AG09319 (cell line): ENCODE results near the gene TTLL13.

Source experiments
- DNase-seq: peaks from one replicate; pipeline ENCODE4 v3.0.0-alpha.2; 2010; ENCODE audit warnings: low read depth; ENCODE audit errors: extremely low read depth
- TF ChIP-seq, protein P1 (sequence below): IDR thresholded peaks from 2 replicates; pipeline ENCODE4 v1.5.1; 2011; ENCODE audit warnings: low read depth, mild to moderate bottlenecking, inconsistent platforms, low read length, moderate library complexity

Gene TTLL13

DNA sequence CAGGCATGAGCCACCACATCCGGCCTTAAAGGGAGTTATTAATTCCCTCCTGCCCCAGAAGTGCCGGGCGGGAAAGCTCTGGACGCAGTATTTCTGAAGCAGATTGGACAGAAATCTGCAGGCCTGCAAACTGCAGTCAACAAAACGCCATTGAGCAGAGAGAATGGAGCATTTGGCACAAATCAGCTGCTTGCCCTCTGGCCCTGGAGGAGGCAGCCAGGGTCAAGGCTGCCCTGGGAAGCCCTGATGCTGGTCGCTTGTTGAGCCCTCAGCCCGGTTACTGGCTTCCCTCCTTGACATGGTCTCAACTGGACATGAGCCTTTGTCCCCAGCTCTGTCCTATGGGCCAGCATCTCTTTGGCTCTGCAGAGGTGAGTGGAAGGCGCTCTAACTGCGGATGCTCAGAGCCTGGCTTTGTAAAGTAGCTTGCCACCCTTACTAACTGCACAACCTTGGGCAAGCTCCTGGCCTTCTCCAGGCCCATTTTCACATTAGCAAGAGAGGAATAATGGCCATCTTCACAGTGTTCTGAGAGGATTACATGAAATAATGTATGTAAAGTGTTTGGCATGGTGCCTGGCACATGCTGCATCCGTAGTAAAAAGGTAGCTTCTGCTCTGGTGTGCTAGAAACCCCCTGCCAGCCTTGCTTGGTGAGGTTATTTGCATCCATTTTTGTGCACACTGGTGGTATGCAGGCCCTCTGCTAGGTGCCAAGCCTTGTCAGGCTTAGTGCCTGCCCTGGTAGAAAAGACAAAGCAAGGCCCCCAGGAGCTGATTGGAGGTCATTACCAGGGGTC, 44.1 kb upstream of the TTLL13 start:
- DNase-seq: no peak
- TF ChIP-seq, protein P1, sequence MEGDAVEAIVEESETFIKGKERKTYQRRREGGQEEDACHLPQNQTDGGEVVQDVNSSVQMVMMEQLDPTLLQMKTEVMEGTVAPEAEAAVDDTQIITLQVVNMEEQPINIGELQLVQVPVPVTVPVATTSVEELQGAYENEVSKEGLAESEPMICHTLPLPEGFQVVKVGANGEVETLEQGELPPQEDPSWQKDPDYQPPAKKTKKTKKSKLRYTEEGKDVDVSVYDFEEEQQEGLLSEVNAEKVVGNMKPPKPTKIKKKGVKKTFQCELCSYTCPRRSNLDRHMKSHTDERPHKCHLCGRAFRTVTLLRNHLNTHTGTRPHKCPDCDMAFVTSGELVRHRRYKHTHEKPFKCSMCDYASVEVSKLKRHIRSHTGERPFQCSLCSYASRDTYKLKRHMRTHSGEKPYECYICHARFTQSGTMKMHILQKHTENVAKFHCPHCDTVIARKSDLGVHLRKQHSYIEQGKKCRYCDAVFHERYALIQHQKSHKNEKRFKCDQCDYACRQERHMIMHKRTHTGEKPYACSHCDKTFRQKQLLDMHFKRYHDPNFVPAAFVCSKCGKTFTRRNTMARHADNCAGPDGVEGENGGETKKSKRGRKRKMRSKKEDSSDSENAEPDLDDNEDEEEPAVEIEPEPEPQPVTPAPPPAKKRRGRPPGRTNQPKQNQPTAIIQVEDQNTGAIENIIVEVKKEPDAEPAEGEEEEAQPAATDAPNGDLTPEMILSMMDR: no peak

DNA sequence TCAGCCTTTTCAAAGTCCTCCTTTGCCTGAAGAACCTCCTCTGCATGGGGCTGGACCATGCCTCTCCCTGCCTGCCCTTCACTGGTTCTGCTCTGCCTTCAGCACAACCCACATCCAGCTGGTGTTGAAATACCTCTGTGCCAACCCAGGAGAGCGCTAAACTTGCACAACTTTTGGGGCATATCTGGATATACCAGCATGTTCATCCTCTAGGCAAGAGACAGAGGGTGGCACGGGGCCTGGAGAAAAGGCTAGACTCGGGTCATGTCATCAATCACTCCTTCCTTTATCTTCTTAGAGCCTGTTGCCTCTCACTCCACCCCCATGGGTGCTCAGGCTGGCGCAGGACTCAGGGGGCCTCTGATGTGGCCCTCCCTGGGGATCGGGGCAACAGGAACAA, 43.5 kb upstream of the TTLL13 start:
- TF ChIP-seq, protein P1: no peak

DNA sequence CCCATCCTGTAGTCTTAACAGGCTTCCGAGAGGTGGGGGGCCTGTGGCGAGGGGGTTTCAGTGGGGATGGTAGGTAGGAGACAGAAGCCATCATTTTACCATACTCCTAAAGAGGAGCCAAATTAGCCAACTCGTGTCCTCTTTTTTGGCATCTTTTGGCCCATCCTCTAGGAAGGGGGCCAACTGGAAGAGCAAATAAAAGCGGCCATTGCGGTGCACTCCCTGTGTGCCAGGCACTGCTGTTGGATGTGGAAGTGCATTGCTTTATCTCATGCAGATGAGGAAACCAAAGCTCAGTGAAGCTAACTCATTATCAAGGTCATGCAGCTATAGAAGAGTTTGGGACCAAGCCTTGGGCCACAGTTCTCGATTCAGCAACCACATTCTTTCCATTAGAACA, 42.1 kb upstream of the TTLL13 start:
- no peak for DNase-seq
- TF ChIP-seq, protein P1: no peak

More for the DNA sequence above, 43.5 kb upstream of the TTLL13 start:
- no peak for DNase-seq

GRCh38 chr15:90208356-90208755, 41.0 kb upstream of the TTLL13 start:
- TF ChIP-seq, protein P1: no peak
- no peak for DNase-seq

DNA sequence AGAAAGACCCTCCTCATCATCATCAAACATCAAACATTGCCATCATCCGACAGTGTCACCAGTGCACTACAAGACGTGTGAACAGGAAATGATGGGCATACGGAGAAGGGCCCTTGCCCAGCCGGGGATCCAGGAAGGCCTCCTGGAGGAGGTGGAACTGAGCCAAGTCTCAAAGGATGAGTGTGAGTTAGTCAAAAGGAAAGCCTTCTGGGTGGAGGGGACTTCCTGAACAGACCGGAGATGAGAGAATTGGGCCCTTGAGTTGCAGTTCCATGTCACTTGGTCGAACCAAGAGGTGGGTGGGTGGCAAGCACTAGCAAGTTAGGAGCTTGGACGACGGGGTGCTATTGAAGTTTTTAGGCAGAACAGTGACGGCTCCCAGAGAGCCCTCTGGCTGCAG, 39.8 kb upstream of the TTLL13 start:
- DNase-seq: no peak
- TF ChIP-seq, protein P1: no peak

GRCh38 chr15:90210593-90210992, 38.8 kb upstream of the TTLL13 start:
- TF ChIP-seq, protein P1: no peak
- no peak for DNase-seq

- TF ChIP-seq, protein P1: no peak
- DNase-seq: no peak
Observed at GRCh38 chr15:90211009-90211408, 38.3 kb upstream of the TTLL13 start.
